T-helper 17 cell (primary cell): Measurements from ENCODE around the gene EFL1. TPM values are rescaled to one million over a fixed set of nuclear protein-coding genes. Genes with fewer than 3 reads are reported as not detected.

Experiments
- ATAC-seq: fragments of 150-1000 bp; cut with Tn5 transposase; 2 replicates; pipeline ENCODE4 v1.10.0; 2021; ENCODE audit warnings: mild to moderate bottlenecking, moderate library complexity
- DNase-seq, 3 donors: peaks; one replicate each; pipeline versions ENCODE4 v3.0.0 to v3.0.0-alpha.2; 2020 to 2021
- H3K9me3 ChIP-seq: one replicate; pipeline ENCODE4 v1.7.0; 2013; ENCODE audit warnings: low read length, mild to moderate bottlenecking; ENCODE audit not compliant: control insufficient read depth, poor library complexity, severe bottlenecking
- H3K27ac Mint-ChIP-seq: one replicate; pipeline ENCODE4 v1.8.0; 2022; ENCODE audit warnings: mild to moderate bottlenecking, moderate library complexity, mixed read lengths
- H3K27me3 Mint-ChIP-seq: one replicate; pipeline ENCODE4 v1.8.0; 2022; ENCODE audit warnings: mixed read lengths
- H3K36me3 Mint-ChIP-seq: one replicate; pipeline ENCODE4 v1.8.0; 2022; ENCODE audit warnings: low read depth, mixed read lengths
- H3K4me1 Mint-ChIP-seq: one replicate; pipeline ENCODE4 v1.8.0; 2022; ENCODE audit warnings: mild to moderate bottlenecking, mixed read lengths
- H3K4me3 Mint-ChIP-seq: one replicate; pipeline ENCODE4 v1.8.0; 2022; ENCODE audit warnings: mild to moderate bottlenecking, moderate library complexity, mixed read lengths
- total RNA-seq, 4 donors: library from RNA in 2 of 4; stranded (reverse) in 2 of 4; gene quantifications; one replicate each; pipeline ENCODE4 v1.2.3 and lab custom pipeline; 2022 to 2026

Gene EFL1
- total RNA-seq, 2 donors from 2014 or later: 9.2 to 10.4 TPM

DNA sequence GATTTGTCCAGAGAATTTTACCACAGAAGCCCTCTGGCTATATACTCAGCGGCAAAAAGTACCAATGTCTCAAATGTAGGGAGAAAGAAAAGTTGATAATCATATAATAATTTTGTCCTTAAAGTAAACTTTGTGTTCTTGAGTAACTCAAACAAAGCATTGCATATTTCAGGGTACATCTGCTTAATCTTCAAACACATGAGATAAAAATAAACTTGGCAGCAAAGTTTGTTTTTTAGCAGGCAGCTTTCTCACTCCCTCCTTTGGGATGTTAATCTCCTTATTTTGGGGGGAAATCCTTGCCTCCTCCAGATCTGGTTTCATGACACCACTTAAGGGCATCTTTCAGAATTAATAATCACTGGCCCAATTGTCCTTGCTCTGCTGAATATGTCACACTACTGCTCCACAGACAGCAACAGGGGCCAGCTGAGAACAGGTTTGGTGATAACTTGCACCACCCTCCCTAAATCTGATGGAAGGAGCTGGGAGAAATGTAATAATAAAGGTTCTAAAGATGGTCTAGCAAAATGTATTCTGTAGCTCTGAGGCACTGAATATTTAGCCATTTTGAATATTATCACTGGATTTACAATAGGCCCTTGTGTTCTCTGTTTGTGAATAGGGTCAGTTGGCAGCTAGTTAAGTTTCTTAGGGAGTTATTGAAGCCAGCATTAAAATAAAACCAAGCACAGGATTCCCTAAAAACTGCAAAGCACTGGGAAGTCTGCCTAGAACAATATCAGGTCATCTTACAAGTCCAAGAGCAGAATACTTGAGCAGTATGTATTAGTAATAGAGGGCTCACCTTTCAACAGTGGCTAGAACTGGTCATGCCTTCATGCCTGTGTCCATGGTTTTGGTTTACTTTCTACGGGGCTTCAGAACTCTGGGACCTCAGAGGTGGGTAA is 79.2 kb downstream of the EFL1 start:
- Mint-ChIP-seq H3K4me3 (no peak overlapping the region), H3K27ac (no peak overlapping the region), H3K4me1 (peaks cover 7% of the 10 kb centered on the region), H3K27me3 (no peaks in the 10 kb centered on the region), H3K36me3 (peaks cover 5% of the 10 kb centered on the region)
- DNase-seq (no peak), ATAC-seq (no peak)
- H3K9me3 ChIP-seq: no peaks in the 10 kb centered on the region

DNA sequence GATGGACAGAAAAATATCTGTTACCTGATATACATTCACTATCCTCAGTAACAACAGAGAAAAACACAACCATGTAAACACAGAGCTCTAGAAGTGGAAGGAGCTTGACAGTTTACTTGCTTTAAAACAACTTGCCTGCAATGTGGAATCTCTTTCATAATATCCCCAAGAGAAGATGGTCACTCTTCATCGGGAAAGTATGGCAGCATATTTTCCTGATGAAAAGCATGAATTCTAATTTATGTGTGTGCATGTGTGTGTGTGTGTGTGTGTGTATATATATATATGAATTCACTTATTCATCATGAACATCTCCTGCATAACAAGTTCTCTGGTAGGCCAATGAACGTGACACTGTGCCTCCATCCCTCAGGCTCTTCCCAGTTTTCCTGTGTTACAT is 81.2 kb downstream of the EFL1 start:
- peaks cover 3% of the 10 kb centered on the region for H3K36me3 Mint-ChIP-seq
- no peak overlapping the region for H3K27ac Mint-ChIP-seq
- DNase-seq (no peak), ATAC-seq (no peak)
- no peak overlapping the region for H3K4me3 Mint-ChIP-seq
- no peaks in the 10 kb centered on the region for H3K9me3 ChIP-seq
- no peaks in the 10 kb centered on the region for H3K27me3 Mint-ChIP-seq
- peaks cover 9% of the 10 kb centered on the region for H3K4me1 Mint-ChIP-seq

GRCh38 chr15:82178061-82178460 is 84.5 kb downstream of the EFL1 start:
- H3K36me3 Mint-ChIP-seq: peaks cover 3% of the 10 kb centered on the region
- no peak overlapping the region for H3K4me3 Mint-ChIP-seq
- H3K27ac Mint-ChIP-seq: no peak overlapping the region
- ATAC-seq (no peak), DNase-seq (no peak)
- H3K9me3 ChIP-seq: no peaks in the 10 kb centered on the region
- peaks cover 6% of the 10 kb centered on the region for H3K4me1 Mint-ChIP-seq
- no peaks in the 10 kb centered on the region for H3K27me3 Mint-ChIP-seq

DNA sequence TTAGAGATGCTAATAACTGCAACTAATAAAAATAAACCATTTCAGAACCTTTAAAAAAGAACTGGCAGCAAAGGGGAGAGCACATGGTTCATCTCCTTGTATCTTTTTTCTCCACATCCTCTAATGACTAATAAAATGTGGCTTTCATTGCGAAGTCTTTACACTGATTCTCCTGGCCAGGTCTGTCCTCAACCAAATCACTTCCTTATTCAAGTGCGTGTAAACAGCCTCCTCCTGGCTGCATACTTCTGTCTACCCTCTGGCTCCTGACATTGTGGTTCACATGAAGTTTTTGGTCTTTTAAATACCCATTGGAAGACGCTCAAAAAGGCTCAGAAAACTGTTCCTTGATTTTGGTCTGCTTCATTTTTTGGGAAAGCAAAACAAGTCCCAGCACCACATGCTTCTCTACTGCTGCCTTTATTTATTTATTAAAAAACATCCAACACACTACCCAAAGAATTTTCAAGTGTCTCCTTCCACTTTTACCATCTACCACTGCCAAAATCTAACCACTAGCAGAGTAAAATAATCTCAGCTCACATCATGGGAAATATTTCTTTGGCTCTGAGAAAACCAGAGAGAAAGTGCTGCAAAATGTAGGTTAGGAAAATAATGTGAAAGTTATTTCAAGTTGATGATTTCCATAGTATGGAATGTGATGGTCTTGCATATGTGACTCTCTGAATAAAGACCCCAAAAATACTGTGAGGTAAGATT is 85.1 kb downstream of the EFL1 start:
- DNase-seq (no peak), ATAC-seq (no peak)
- Mint-ChIP-seq H3K27ac (no peak overlapping the region), H3K4me1 (peaks cover 6% of the 10 kb centered on the region), H3K36me3 (peaks cover 3% of the 10 kb centered on the region), H3K4me3 (no peak overlapping the region), H3K27me3 (no peaks in the 10 kb centered on the region)
- H3K9me3 ChIP-seq: no peaks in the 10 kb centered on the region

GRCh38 chr15:82176542-82176941 is 86.0 kb downstream of the EFL1 start:
- DNase-seq: no peak
- H3K27ac Mint-ChIP-seq: no peak overlapping the region
- H3K4me3 Mint-ChIP-seq: no peak overlapping the region
- H3K27me3 Mint-ChIP-seq: no peaks in the 10 kb centered on the region
- peaks cover 6% of the 10 kb centered on the region for H3K4me1 Mint-ChIP-seq
- no peaks in the 10 kb centered on the region for H3K9me3 ChIP-seq
- ATAC-seq: no peak
- H3K36me3 Mint-ChIP-seq: peaks cover under 1% of the 10 kb centered on the region

DNA sequence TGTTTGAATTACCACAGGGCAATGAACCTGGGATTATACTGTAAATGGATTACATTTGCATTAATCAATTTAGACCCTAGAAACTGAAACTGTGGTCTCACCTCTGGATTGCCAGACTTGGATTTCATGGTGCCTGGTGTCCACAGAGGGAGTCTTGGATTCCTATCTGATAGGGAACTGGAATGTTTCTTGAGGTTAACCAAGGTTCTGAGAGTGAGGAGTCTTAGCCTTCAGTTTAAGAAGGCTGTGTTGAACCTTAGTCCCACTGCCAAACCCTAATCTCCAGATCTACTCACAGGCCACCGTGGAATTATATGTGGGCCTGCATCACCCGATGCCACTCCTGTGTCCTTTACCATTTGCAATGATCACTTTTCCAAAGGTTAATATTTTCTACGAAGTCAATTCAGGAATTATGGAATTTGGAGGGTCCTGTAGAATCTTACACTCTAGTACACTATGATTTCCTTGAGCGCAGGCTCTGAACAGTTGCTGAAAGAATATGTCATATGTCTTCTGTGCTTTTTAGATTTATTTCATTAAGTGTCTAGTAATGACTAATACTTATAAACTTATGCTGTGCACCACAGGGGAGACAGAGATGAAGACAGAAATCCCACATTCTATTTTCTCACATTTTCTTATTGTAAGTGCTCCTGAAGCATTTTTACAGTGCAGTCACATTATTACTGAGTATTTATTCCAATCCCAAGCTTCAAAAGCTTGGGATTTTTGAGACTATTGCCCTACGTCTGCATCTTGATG is 87.9 kb downstream of the EFL1 start:
- no peak overlapping the region for H3K4me3 Mint-ChIP-seq
- DNase-seq: no peak
- ATAC-seq: no peak
- no peaks in the 10 kb centered on the region for H3K9me3 ChIP-seq
- no peak overlapping the region for H3K27ac Mint-ChIP-seq
- peaks cover 6% of the 10 kb centered on the region for H3K4me1 Mint-ChIP-seq
- no peaks in the 10 kb centered on the region for H3K27me3 Mint-ChIP-seq
- H3K36me3 Mint-ChIP-seq: peaks cover 2% of the 10 kb centered on the region

DNA sequence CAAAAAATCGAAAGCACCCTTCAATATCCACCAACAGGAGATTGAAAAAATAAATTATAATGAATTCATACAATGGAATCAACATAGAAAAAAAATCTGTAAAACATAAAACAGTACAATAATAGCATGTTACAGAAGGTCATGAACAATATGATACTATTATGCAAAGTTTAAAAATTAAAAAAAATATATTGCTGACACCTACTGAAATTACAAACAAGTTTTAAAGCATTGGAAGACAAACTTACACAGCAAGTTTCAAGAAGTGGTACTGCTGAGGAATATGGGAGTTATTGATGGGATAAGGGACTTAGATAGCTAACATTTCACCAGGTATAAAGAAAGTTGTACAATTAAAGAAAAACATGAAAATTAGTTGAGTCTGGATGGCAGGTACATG is 89.4 kb downstream of the EFL1 start:
- no peaks in the 10 kb centered on the region for H3K9me3 ChIP-seq
- ATAC-seq (no peak), DNase-seq (no peak)
- no peaks in the 10 kb centered on the region for H3K27me3 Mint-ChIP-seq
- peaks cover 2% of the 10 kb centered on the region for H3K36me3 Mint-ChIP-seq
- H3K4me1 Mint-ChIP-seq: peaks cover 3% of the 10 kb centered on the region
- H3K27ac Mint-ChIP-seq: no peak overlapping the region
- no peak overlapping the region for H3K4me3 Mint-ChIP-seq

DNA sequence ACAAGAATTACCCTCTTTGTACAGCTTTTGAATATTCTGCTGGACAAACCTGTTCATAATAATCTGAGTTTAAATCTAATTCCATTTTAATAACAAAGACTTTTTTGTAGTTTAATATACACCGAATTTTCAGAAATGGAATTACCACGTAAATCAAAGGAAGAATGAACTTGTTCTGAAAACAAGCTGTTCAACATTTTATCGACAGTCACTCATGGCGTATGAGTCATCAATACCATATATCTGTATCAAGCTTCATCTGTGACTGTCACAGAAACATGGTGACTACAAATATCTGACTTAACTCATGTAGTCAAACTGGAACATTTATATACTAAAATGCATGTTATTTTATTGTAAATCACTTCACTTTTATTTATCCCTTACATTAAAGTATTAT is 90.0 kb downstream of the EFL1 start:
- H3K27me3 Mint-ChIP-seq: no peaks in the 10 kb centered on the region
- DNase-seq (no peak), ATAC-seq (no peak)

GRCh38 chr15:82168757-82169156 is 93.8 kb downstream of the EFL1 start:
- Mint-ChIP-seq H3K27me3 (no peaks in the 10 kb centered on the region), H3K27ac (no peak overlapping the region), H3K4me1 (peaks cover 5% of the 10 kb centered on the region), H3K36me3 (peaks cover 6% of the 10 kb centered on the region), H3K4me3 (no peak overlapping the region)
- DNase-seq (no peak), ATAC-seq (no peak)
- no peaks in the 10 kb centered on the region for H3K9me3 ChIP-seq

More for the DNA sequence above, 90.0 kb downstream of the EFL1 start:
- peaks cover 3% of the 10 kb centered on the region for H3K4me1 Mint-ChIP-seq
- H3K36me3 Mint-ChIP-seq: peaks cover 2% of the 10 kb centered on the region
- no peak overlapping the region for H3K27ac Mint-ChIP-seq
- no peaks in the 10 kb centered on the region for H3K9me3 ChIP-seq
- no peak overlapping the region for H3K4me3 Mint-ChIP-seq

GRCh38 chr15:82168296-82168695 is 94.2 kb downstream of the EFL1 start:
- Mint-ChIP-seq H3K36me3 (peaks cover 6% of the 10 kb centered on the region), H3K4me1 (peaks cover 5% of the 10 kb centered on the region), H3K4me3 (no peak overlapping the region), H3K27ac (no peak overlapping the region), H3K27me3 (no peaks in the 10 kb centered on the region)
- H3K9me3 ChIP-seq: no peaks in the 10 kb centered on the region
- no peak for ATAC-seq
- no peak for DNase-seq

DNA sequence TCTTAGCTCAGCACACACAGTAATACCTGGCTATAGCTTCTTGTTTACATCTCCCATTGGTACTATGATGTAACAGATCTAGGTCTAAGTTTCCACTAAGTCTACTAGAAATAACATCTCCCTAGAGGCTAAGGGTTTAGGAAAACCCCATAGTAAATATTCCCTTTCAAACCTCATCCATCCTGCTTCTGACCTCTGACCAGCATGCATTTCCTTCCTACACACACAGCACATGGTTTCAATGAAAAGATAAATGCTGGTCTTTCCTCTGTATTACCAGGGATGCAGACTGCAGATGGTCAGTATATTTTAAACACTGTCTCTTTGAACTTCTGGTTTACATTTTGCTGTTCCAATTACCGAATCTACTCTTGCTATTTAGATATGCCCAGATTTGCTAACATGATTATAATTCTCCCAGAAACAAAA is 96.6 kb downstream of the EFL1 start:
- ATAC-seq (no peak), DNase-seq (no peak)
- H3K4me3 Mint-ChIP-seq: no peak overlapping the region
- no peaks in the 10 kb centered on the region for H3K27me3 Mint-ChIP-seq
- peaks cover 13% of the 10 kb centered on the region for H3K36me3 Mint-ChIP-seq
- H3K27ac Mint-ChIP-seq: no peak overlapping the region
- no peaks in the 10 kb centered on the region for H3K9me3 ChIP-seq
- peaks cover 6% of the 10 kb centered on the region for H3K4me1 Mint-ChIP-seq

DNA sequence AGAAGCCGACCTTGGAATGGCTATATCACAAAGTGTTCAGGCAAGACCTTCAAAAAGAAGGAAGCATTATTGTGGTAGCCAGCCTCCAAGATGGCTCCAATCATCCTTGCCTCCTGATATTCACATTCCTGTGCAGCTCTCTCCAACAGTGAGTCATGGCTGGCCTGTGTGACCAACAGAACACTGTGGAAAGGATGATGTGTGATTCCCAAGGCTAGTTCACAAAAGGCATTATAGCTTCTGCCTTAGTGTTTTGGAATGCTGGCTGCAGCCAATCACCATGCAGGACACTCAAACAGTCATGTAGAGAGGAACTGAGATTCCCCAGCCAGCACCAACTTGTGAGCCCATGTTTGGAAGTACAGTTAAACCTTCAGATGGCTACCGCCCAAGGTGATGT is 102.6 kb downstream of the EFL1 start:
- ATAC-seq (no peak), DNase-seq (no peak)
- peaks cover 2% of the 10 kb centered on the region for H3K4me1 Mint-ChIP-seq
- no peak overlapping the region for H3K4me3 Mint-ChIP-seq
- H3K36me3 Mint-ChIP-seq: peaks cover 13% of the 10 kb centered on the region
- H3K27me3 Mint-ChIP-seq: no peaks in the 10 kb centered on the region
- H3K27ac Mint-ChIP-seq: no peak overlapping the region
- no peaks in the 10 kb centered on the region for H3K9me3 ChIP-seq

DNA sequence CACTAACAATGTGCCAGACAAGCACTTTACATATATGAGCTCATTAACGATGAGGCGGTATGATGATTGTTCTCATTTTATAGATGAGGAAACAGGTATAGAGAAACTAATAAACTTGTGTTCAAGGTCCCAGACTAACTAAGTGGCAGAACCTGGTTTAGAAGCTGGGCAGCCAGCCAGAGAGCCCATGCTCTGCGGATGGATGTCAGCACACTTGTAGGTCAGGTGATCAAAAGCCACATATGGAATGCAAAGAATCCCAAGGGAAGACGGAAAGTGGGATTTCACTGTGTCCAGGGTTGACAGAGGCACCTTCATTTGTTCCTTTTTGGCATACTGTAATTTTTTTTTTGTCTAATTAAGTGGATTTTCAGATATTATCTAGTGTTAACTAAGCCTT is 103.7 kb downstream of the EFL1 start:
- Mint-ChIP-seq H3K27me3 (no peaks in the 10 kb centered on the region), H3K4me1 (peaks cover 2% of the 10 kb centered on the region), H3K27ac (no peak overlapping the region), H3K4me3 (no peak overlapping the region), H3K36me3 (peaks cover 11% of the 10 kb centered on the region)
- ATAC-seq (no peak), DNase-seq (no peak)
- no peaks in the 10 kb centered on the region for H3K9me3 ChIP-seq
